Right ventricle myocardium superior (tissue), 1 donor: ENCODE measurements around the gene CLK2. TPM values are rescaled to one million over a fixed set of nuclear protein-coding genes. Genes with fewer than 3 reads are reported as not detected.
A peak's percentile ranks its signal among the peaks of the same experiment; 100 is the strongest.

ENCODE experiments used
- ATAC-seq: fragments of 200-7000 bp; cut with Tn5 transposase; one replicate; pipeline ENCODE4 v1.9.1; 2020; ENCODE audit warnings: mild to moderate bottlenecking; ENCODE audit not compliant: poor library complexity
- DNase-seq: peaks from one replicate; pipeline ENCODE4 v3.0.0-alpha.2; 2020
- intact Hi-C: fragments of 100-400 bp; cut with DNase I; formaldehyde crosslinking; loops from one replicate; pipeline ENCODE4 v1.11.2; 2022
- total RNA-seq: library from RNA; stranded (reverse); fragmentation: NEBNext Ultra II Directional; extraction: Animal tissue kit (Norgen Biotek cat#: 25700); gene quantifications from one replicate; pipeline ENCODE4 v1.2.1, GENCODE V29; 2021
- donor health status: DM: no; HTN: yes; CAD: no; lungs with severe emphysema.

CLK2 gene
- total RNA-seq, 1 donor from 2014 or later, result 18.5 TPM

DNA sequence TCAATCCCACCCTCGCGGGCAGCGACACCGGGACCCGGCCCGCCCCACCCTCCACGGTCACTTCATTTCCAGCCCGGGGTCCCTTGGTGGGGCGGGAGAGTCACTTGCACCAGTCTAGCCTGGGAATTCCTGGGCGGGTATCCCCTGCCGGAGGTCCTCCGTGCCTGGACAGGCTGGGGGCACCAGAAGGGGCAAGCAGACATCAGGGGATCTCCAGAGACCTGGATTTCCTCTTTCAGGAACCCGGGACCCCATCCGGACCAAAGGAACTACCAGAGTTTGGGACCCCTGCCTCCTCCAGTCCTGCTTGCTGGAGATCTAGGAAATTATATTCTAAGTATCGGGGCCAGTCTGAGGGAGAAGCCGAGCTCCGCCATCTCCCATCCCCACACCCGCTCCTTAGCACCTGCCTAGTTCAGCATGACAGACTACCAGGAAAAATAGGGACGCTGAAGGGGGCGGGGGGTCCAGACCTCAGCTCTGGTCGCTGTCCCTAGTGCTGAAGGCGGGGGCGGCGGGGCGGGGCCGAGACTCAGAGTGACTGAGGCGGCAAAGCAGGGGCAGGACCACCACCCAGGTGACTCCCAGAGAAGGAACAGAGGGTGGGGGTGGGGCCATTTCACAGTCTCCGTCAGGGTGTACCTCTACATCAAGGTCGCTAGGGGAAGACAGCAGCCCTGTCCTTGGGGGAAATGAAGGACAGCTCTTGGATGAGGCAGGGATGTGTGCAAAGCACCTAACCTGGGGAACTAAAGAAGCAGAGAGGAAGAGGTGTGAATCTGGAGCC is 4.8 kb upstream of the CLK2 start:
- peak; percentile 69 for DNase-seq
- ATAC-seq, result peak; percentile 5
- intact Hi-C loops, result loop anchor here (5.0 kb wide), 1 partner anchor 44 kb away; the partner anchor contains the start of gene RUSC1

GRCh38 chr1:155277070-155277901 is 4.0 kb upstream of the CLK2 start, which contains the start of gene HCN3:
HCN3 (plus strand) TSS chr1:155277463; CDS start chr1:155277591, 128 bp downstream.
- intact Hi-C loops, result loop anchor here (5.0 kb wide), 1 partner anchor 45 kb away; the partner anchor contains the start of gene RUSC1

GRCh38 chr1:155272466-155273342 is 600 bp downstream of the CLK2 start:
- DNase-seq, result no peak
- peak; percentile 41 for ATAC-seq
- intact Hi-C loops, result no loop called here

More at GRCh38 chr1:155277070-155277901, 4.0 kb upstream of the CLK2 start, which contains the start of gene HCN3:
- DNase-seq (peak; percentile 99), ATAC-seq (peak; percentile 88)

DNA sequence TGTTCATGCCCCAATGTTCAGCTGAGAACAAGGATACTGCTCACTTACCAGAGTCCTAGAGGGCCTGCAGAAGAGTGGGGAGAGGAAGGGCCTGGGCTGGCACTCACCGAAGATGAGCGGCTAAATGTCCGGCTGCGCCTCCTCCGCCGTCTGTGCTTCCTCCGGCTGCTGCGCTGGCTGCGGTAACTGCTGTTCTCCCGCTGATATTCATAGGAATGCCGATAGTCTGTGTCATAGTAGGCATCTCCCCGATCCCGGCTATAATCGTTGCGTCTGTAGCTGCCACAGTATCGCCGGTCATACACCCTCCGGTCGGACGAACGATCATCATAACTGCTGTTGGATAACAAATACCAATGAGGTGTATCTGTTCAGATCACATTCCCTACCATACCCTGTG is 3.9 kb downstream of the CLK2 start:
- intact Hi-C loops, result no loop called here
- no peak for ATAC-seq
- DNase-seq, result no peak

GRCh38 chr1:155268630-155269029 is 4.7 kb downstream of the CLK2 start:
- DNase-seq, result no peak
- intact Hi-C loops, result no loop called here
- ATAC-seq, result no peak

DNA sequence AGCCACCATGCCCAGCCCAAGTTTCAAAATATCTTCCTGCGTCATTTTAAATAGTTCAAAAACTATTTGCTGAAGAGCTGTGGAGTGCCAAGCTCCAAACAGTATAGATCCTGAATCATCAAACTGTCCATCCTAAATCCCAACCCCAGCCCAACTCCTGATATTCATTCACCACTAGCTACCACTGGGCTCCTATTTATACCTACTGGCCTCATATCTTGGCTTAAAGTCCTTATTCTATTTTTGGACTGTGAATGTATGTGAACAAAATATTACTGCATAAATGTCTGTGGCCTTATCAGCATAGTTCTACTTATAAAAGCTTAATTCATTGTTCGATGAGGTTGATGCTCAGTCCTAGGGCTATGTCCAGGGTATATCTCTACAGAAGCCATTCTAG is 5.9 kb downstream of the CLK2 start:
- DNase-seq, result no peak
- intact Hi-C loops, result no loop called here
- ATAC-seq, result peak; percentile 21

- ATAC-seq (no peak), DNase-seq (no peak)
- intact Hi-C loops, result no loop called here
Observed at GRCh38 chr1:155266553-155266952, 6.8 kb downstream of the CLK2 start.

- ATAC-seq (no peak), DNase-seq (no peak)
- intact Hi-C loops, result no loop called here
Observed at GRCh38 chr1:155263067-155263466, 10.2 kb downstream of the CLK2 start.

DNA sequence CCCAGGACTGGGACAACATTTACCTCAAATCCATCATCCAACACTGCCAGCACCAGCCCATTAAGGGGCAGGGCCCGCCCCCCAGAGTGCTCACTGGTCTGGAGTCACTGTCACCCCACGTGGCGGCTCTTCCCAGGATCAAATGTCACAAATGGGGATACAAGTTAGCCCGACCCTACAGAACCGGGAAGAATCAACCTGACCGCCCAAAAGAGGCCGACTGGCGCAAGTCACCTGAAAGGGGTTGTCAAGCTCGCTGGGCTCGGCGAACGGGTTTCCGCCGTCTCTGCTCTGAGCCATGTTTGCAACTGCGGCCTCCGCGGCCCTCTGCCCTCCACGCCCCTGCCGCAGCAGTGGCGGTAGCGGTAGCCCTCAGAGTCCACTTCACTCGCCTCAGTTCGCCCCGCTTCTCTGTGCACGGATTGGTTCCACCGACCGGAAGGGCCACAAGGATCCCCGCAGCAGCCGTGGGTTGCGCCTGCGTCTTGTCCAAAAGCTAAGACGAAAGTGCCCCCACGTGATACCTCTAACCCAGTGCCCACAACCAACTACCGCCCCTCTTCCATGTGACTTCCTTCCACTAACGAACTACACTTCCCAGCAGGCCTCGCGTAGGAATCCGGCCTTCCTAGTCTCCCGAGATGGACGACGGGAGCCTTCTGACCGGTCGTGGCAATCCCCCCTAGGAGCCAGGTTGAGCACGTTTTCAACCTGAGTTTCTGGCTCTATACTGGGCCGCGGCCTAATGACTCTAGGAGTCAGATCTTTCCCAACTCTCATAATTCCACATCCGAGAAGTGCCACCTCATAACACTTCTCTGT is 11.2 kb downstream of the CLK2 start, which contains the start of gene SCAMP3:
Gene SCAMP3 (minus strand): TSS at position 509 of the 822 bp plus-strand sequence. CDS start 209 bp downstream, at position 300.
- intact Hi-C loops, result no loop called here
- peak; percentile 97 for ATAC-seq
- peak; percentile 96 for DNase-seq

DNA sequence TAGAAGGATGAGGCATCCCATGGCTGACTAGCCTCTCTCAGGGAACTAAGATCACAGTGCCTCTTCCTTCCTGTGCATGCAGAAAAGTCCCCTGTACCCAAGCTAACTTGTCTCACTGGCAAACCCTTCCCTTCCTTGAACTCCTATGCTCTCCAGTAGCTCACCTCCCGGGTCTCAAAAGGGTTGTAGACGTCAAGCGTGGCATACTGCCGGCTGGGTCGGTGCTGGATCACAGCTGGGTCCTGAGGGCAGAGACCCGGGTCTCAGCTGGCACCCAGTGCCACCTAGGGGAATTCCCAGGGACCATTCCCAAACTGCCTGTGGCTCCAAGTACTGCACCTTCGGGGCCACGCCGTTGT is 11.8 kb downstream of the CLK2 start:
- intact Hi-C loops, result no loop called here
- DNase-seq (no peak), ATAC-seq (no peak)

DNA sequence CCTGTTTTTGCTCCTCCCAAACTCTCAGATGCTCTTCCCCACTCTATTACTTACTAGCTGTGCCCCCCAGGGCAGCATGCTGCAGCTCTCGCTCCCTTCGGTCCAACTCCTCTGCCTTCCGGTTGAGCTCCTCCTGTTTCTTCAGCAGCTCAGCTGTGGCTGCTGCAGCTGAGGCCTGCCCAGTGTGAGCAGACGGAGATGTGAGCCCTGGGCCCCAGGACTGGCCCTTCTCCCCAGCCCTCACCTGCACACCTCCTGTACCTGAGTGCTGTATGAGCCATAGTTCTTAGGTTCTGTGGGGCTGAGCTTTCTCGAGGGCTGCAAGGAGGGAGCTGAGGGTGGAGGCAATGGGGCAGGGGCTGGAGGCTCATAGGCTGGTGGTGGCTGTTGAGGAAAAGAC is 13.0 kb downstream of the CLK2 start:
- no peak for ATAC-seq
- DNase-seq, result no peak
- intact Hi-C loops, result no loop called here

DNA sequence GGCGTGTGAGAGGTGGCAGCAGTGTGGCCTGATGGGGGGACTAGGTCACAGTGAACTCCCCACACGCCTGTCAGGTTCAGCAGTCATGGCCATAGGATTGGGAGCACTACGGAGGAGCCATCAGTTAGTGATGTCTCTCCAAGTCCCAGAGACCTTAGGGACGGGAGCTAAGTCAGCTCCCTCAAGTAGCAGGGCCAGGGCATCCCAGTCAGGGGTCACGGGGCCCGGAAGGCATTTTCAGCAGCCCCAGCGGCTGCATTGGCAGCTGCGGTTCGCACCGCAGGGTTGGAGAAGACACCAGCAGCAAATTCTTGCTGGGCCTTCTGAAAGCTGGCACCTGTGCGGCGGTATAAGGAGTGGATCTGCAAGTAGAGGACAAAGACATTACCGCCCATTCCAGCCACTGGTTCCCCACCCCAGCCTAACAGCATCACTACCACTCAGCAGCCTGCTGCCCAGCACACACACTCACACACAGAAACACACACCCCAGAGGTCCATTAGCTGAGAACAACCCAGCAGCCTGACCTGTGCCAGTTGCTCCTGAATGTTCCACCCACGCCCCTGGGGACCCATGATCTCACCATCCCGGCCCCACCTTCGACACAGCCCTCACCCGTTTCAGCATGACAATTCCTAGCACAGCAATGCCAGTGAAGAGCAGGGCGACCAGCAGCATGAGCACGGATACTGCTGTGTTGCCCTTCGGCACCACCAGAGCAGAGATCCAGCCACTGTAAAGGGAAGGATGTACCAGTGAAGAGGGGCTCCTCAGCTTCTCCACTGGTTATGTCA is 17.0 kb downstream of the CLK2 start:
- intact Hi-C loops, result no loop called here
- DNase-seq (no peak), ATAC-seq (peak; percentile 8)

- DNase-seq (peak; percentile 94), ATAC-seq (peak; percentile 94)
- intact Hi-C loops, result no loop called here
Observed at GRCh38 chr1:155255243-155256007, 17.9 kb downstream of the CLK2 start, which contains the start of gene ENTREP3. ENTREP3 (minus strand) TSS chr1:155255483; CDS start chr1:155254877, 606 bp downstream.

DNA sequence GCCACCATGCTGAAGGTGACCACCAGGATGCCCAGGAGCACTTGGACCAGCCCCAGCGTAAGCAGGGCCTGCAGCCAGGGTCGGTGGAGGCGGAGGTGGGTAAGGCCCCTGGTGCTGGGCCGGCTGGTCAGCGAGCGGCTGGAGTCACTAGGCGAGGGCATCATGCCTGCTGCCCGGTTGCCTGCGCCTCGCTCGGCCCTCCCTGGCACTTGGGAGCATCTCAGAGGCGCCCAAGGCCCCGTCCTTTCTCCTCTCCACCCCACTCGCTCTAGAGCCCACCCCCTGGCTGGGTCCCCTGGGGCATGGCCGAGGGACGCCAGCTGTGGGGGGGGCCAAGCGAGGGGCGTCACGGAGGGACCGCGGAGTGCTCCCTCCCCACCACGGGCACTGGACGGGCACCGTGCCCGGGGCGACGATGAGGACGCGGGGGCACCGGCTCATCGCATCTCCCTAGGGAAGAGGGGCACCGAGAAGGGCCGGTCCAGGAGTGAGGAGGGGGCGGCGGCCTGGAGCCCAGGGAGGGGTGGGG is 18.5 kb downstream of the CLK2 start:
- DNase-seq, result no peak
- ATAC-seq, result peak; percentile 8
- intact Hi-C loops, result loop anchor here (5.0 kb wide), 2 partner anchors 68 to 338 kb away; partner anchors contain the start of gene RUSC1

- DNase-seq (no peak), ATAC-seq (no peak)
- intact Hi-C loops, result loop anchor here (5.0 kb wide), 2 partner anchors 68 to 338 kb away; partner anchors contain the start of gene RUSC1
Observed at GRCh38 chr1:155254228-155254713, 19.0 kb downstream of the CLK2 start.

GRCh38 chr1:155253797-155254196 is 19.5 kb downstream of the CLK2 start:
- intact Hi-C loops, result loop anchor here (5.0 kb wide), 2 partner anchors 69 to 339 kb away; partner anchors contain the start of gene RUSC1
- ATAC-seq, result no peak
- no peak for DNase-seq
